ENCODE results near the gene CD82.

GRCh38 chr11:44648109-44648508, 82.6 kb downstream of the CD82 start:
- no peak for TF ChIP-seq EZH2 (IDR thresholded peaks at IDR 0.05; ENCODE audit: borderline replicate concordance, insufficient read depth, low read depth, low read length, poor library complexity, severe bottlenecking)
- TF ChIP-seq CTCF (IDR thresholded peaks at IDR 0.05) = no peak
